UCSD-AML1 (cell line): ENCODE results near the gene IFNK.
A peak's percentile ranks its signal among the peaks of the same experiment; 100 is the strongest.
"Not testable (repeated sequence)": the region's sequence is repeated elsewhere in the genome, so short reads cannot be mapped to it uniquely, and the experiment has no call there.

Source experiments
- DNase-seq: peaks from one replicate; lab custom pipeline; 2025; ENCODE audit not compliant: unreplicated experiment; lab: John Stamatoyannopoulos, UW

Gene IFNK

GRCh38 chr9:27524236-27524635 lies at the start of gene IFNK:
IFNK (plus strand) TSS chr9:27524290; CDS start chr9:27524337, 47 bp downstream.
- no peak for DNase-seq

DNA sequence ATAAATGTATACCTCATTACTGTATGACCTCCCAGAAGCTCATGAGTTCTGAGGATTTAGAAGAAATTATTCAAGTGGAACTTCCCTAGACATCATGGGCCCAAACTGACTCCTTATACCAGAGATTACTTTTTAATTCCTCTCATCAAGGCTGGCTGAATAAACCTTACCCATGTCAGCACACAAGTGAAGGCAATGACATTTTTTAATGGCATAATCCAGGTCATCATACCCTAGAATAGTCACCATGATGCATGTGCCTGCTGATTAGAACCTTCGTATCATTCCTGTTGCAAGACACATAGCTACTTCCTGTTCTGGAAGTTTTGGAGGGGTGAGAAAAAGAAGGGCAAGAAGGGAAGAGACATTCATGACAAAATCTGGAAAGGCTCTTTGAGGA lies 49.8 kb upstream of the IFNK start:
- no peak for DNase-seq

DNA sequence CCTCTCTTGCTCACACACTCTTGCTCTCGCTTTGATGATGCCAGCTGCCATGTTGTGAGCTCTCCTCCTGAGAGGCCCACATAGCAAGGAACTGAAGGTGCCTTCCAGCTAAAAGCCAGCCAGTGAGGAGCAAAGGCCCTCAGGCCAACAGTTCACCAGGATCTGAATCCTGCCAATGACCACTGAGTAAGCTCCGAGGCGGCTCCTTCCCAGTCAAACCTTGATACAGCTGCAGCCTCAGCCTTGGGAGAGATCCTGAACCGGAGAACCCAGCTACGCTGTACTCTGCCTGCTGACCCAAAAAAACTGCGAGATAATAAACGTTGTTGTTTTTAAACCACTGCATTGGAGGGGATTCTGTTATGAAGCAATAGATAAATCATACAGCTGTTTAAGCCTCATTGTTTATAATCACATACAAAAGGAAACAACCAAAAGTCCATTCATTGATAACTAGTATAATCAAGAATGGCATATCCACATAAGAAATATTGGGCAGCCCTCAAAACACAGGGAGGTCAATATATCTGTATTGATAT lies 49.0 kb upstream of the IFNK start:
- DNase-seq = peak; percentile 4

DNA sequence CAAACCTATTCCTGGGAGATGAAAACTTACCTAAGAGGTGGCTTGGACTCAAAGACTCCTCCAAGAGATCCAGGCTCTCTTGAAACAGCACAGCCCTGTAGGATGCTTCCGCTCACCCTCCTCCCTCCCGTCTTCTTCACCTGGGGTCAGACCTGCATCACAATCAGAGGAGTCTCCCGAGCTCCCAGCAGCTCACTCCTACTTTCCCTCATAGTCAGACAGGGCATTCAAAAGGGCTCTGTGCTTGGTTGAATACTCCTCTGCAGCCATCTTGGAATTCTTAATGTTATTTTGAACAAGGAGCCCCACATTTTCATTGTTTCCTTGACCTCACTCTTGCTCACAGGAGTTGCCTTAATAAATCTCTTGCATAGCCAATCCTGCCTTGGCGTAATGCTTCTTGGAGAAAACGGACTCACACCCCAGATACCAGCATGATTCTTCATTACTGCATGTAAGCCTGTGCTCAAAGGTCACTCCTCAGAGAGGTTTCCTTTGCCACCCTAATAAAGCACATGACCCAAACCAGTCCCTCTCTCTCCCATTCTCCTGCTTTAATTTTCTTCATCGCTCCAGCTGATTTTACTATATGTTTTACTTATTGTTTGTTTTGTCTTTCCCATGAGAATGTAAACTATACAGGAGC lies 47.1 kb upstream of the IFNK start:
- DNase-seq = no peak

- no peak for DNase-seq
Measured at GRCh38 chr9:27478322-27478721, 45.8 kb upstream of the IFNK start.

GRCh38 chr9:27482709-27483108 lies 41.4 kb upstream of the IFNK start:
- DNase-seq = no peak

DNA sequence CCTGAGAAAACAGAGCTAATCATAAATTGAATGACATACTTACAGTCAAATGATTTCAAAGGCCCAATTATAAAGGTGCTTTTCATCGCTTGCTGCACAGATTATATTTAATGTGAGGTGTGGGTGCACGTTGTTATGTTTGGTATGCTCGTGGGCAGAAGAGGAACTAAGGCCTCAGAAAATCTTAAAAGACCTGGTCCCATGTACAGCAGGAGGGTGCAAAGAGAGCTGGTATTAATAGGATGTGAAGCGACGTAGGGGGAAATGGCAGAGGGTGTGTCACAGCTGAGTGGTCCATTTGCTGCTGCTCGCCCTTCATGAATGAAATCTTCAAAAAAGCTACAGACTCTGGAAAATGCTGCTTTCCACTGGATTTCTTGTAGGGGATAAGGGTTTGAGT lies 40.5 kb upstream of the IFNK start:
- peak; percentile 5 for DNase-seq

GRCh38 chr9:27485158-27485557 lies 38.9 kb upstream of the IFNK start:
- DNase-seq = peak; percentile 4

DNA sequence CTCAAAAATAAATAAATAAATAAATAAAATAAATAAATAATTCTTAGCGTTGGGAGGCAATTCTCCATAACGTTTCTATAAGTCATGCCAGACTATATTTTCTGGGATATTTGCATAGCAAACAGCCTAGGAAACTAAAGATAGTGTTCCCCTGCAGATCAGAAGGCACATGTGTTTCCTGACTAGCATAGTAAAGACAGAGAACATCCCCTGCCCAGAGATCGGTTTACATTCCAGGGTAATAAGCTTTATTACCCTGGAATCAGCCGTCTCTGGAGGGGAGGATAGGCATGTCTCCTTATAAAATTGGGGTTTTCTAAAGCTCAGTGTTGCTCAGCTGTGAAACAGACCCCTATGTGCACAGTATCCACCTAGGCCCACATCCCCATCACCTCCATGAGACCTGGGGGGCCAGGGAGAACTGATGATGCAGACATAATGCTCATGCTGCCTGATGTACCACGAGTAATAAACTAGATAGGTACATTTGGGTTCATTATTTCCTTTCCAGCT lies 36.9 kb upstream of the IFNK start:
- DNase-seq = no peak

- DNase-seq = no peak
Measured at GRCh38 chr9:27487927-27488326, 36.2 kb upstream of the IFNK start.

- DNase-seq = peak; percentile 7
Measured at GRCh38 chr9:27489087-27489876, 34.8 kb upstream of the IFNK start.

- DNase-seq = no peak
Measured at GRCh38 chr9:27491154-27491553, 32.9 kb upstream of the IFNK start.

DNA sequence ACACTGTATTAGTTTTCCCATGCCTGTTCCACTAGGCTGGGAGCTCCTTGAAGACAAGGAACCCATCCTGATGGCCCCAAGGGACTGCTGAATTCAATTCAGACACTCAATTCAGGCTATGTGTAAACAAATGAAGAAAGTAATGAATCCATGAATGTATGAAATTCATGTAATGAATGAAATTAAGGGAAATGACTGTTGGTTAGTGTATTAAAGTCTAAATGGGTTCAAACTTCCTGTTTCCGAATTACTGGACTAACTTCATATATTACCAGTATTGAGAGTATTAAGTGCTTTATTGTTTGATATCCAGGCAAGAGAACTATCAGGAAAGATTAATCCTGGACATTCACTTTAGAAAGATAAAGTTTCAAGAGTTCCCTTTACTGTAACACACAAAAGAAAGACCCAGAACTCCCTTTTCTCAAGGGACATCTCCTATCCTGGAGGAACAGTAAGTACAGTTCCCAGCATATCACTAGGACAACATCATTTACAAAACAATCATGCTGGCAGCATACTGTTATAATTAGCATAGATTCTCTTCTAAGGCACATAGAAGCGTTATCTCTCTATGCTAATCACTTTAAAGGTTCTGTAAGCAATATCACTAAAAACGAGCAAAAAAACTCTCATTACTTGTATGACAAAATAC lies 28.5 kb upstream of the IFNK start:
- DNase-seq = no peak

DNA sequence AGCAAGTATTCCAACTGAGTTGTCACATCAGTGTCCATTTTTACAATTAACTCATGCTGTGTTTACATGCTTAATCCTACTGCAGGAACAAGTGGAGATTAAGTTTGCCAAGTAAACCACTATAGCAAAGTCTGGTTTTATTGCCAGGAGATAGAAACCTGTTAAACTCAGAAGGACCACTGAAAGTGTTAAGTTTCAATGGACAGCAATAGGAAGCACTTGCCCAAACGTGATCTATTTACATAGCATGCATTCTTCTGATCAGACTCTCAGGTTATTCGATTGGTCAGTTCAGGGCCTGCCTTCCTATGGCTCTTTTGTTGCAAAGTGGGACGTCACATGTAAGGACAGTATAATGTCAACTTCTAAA lies 28.0 kb upstream of the IFNK start:
- DNase-seq = no peak

- peak; percentile 7 for DNase-seq
Measured at GRCh38 chr9:27497883-27498417, 26.1 kb upstream of the IFNK start.

GRCh38 chr9:27499451-27499850 lies 24.6 kb upstream of the IFNK start:
- DNase-seq = no peak

DNA sequence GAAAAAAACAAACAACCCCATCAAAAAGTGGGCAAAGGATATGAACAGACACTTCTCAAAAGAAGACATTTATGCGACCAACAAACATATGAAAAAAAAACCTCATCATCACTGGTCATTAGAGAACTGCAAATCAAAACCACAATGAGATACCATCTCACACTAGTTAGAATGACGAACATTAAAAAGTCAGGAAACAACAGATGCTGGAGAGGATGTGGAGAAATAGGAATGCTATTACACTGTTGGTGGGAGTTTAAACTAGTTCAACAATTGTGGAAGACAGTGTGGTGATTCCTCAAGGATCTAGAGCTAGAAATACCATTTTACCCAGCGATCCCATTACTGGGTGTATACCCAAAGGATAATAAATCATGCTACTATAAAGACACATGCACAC lies 23.2 kb upstream of the IFNK start:
- DNase-seq = not testable (repeated sequence)

DNA sequence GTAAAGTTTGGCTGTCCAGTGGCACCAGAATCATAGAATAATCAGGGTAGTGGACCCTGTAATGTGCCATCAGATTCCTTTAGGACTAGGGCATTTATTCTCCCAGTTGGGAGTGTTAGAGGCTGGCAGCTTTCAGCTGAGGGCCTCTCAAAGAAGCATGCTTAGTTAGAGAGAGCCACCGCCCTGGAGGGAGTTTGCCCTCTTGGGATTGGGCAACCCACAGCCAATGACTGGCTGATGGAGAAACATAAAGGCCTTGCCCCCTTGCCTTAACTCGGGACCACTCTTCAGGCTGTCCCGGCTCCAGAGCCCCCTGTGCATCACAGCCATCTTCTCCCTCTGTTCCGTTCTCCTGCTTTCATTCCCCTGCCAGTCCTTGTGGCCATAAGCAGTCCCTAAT lies 20.5 kb upstream of the IFNK start:
- no peak for DNase-seq

DNA sequence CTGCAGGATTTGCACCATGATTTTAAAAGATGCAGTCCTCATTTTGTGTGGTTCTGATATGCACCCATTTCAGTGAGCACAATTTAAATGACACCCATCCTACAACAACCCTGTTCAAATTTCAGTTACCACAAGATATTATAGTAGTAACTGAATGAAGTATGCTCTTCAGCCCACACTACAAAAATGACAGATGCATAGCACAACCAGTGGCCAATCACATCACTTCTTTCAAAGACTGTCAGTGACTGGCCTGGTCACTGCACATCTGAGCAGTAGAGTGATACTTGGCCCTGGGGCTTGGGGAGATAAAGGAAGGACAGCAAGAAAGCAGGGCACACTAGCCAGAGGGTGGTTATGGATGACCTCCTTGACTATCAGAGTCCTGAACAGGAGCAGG lies 19.8 kb upstream of the IFNK start:
- DNase-seq = no peak

DNA sequence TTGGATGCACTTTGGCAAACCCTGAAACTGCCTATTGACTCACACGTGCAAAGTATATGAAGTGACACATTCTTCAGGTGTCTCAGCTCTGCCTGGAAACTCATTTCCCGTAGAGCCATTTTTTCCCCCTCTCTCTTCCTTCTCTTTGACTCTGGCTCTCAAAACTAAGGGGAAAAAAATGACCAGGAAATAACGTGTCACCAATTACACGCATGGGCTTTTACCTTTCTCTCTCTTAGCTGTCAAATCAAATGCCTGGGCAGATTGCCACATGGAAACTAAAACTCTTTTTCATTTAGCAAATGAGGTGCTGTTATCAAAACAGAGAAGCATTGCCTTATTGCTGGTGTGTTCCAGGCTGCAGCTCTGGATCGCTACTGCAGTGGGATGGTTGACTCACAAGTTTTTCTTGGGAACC lies 18.3 kb upstream of the IFNK start:
- no peak for DNase-seq

GRCh38 chr9:27506981-27507380 lies 17.1 kb upstream of the IFNK start:
- DNase-seq = no peak
